Endothelial cell of umbilical vein (primary cell): Measurements from ENCODE around the gene GNAT1. TPM values are rescaled to one million over a fixed set of nuclear protein-coding genes. Genes with fewer than 3 reads are reported as not detected.

Experiments
- BruUV-seq: library from RNA; stranded (reverse); fragments of 400-500 nt; replicated peaks from 2 replicates; lab custom pipeline; 2021; lab: Mats Ljungman, UMichigan
- CTCF ChIA-PET: fragments of 300-600, 350-600 bp; sonication (Branson Sonifier 250); formaldehyde crosslinking; loops from one replicate; lab custom pipeline; 2021; ENCODE audit warnings: antibody characterized with exemption, inconsistent platforms; lab: Charles Lee
- POLR2A ChIA-PET: fragments of 300-600, 350-600 bp; sonication (Branson Sonifier 250); formaldehyde crosslinking; loops from one replicate; lab custom pipeline; 2021; ENCODE audit warnings: antibody characterized with exemption, inconsistent platforms; lab: Charles Lee
- DNase-seq: peaks from one replicate; pipeline ENCODE4 v3.0.0-alpha.2; 2011; ENCODE audit warnings: low read depth, low spot score
- FAIRE-seq: peaks from 2 replicates; lab custom pipeline; 2011; peaks lifted over from hg19 to GRCh38; lab: Jason Lieb, UNC
- H2AFZ ChIP-seq: 2 replicates; pipeline ENCODE4 v1.6.0; 2012; ENCODE audit warnings: low read depth, low read length, control low read depth, inconsistent platforms
- H3K27ac ChIP-seq: 2 replicates; pipeline ENCODE4 v1.5.1; 2011; ENCODE audit warnings: low read depth, mild to moderate bottlenecking, control low read depth, low read length, moderate library complexity; ENCODE audit not compliant: insufficient read depth
- H3K27me3 ChIP-seq, 2 experiments: 2 replicates each; pipeline versions ENCODE4 v1.6.0 to v1.6.1; 2011; ENCODE audit warnings: low read length in 2 of 2, mixed read lengths in 1 of 2; ENCODE audit not compliant: control insufficient read depth in 2 of 2, insufficient read depth in 2 of 2
- H3K36me3 ChIP-seq, 2 experiments: 2 replicates in 1 of 2; 3 replicates in 1 of 2; pipeline ENCODE4 v1.5.1; 2011; ENCODE audit warnings: low read length in 2 of 2, mild to moderate bottlenecking in 1 of 2, moderate library complexity in 1 of 2; ENCODE audit not compliant: control insufficient read depth in 2 of 2, insufficient read depth in 2 of 2; ENCODE audit errors: extremely low read depth in 1 of 2
- H3K4me1 ChIP-seq: 3 replicates; pipeline ENCODE4 v1.5.1; 2011; ENCODE audit warnings: mild to moderate bottlenecking, low read length; ENCODE audit not compliant: control insufficient read depth, insufficient read depth; ENCODE audit errors: extremely low read depth
- H3K4me2 ChIP-seq: 2 replicates; pipeline ENCODE4 v1.6.1; 2011; ENCODE audit warnings: low read length, control low read depth, mixed read lengths; ENCODE audit not compliant: insufficient read depth
- H3K4me3 ChIP-seq, 3 experiments: fragments of 200-600 bp in 1 of 3; sonication (generic), shearing (Covaris generic) in 1 of 3; replicated peaks in 1 of 3; 2 replicates each; pipeline ENCODE4 v1.5.1; 2011 to 2016; ENCODE audit warnings: control low read depth in 3 of 3, low read length in 3 of 3, mild to moderate bottlenecking in 2 of 3, inconsistent platforms in 1 of 3, low read depth in 1 of 3, moderate library complexity in 1 of 3; ENCODE audit not compliant: insufficient read depth in 1 of 3
- H3K79me2 ChIP-seq: 2 replicates; pipeline ENCODE4 v1.6.0; 2012; ENCODE audit warnings: low read length, inconsistent platforms; ENCODE audit not compliant: control insufficient read depth, insufficient read depth
- H3K9ac ChIP-seq: replicated peaks from 2 replicates; pipeline ENCODE3; 2011; ENCODE audit warnings: low read length, control low read depth; ENCODE audit not compliant: insufficient read depth; ENCODE audit errors: extremely low read depth
- H3K9me1 ChIP-seq: replicated peaks from 3 replicates; pipeline ENCODE4 v1.6.0; 2011; ENCODE audit warnings: mild to moderate bottlenecking, low read length; ENCODE audit not compliant: control insufficient read depth, insufficient read depth; ENCODE audit errors: extremely low read depth
- H3K9me3 ChIP-seq: replicated peaks from 2 replicates; pipeline ENCODE4 v1.5.1; 2012; ENCODE audit warnings: low read length, inconsistent platforms; ENCODE audit not compliant: control insufficient read depth, insufficient read depth
- H4K20me1 ChIP-seq: replicated peaks from 2 replicates; pipeline ENCODE3; 2011; ENCODE audit warnings: mild to moderate bottlenecking, low read length; ENCODE audit not compliant: control insufficient read depth, insufficient read depth; ENCODE audit errors: extremely low read depth
- CTCF ChIP-seq, 2 donors: IDR thresholded peaks; 1 replicate in 1 of 2; 2 replicates in 1 of 2; pipeline ENCODE4 v1.5.1; 2011; ENCODE audit warnings: low read length in 2 of 2, mild to moderate bottlenecking in 2 of 2, moderate library complexity in 2 of 2, control low read depth in 1 of 2, inconsistent platforms in 1 of 2, low read depth in 1 of 2; ENCODE audit not compliant: insufficient read depth in 1 of 2; ENCODE audit errors: extremely low read depth in 1 of 2
- EZH2 ChIP-seq: IDR thresholded peaks from 2 replicates; pipeline ENCODE4 v1.6.1; 2012; ENCODE audit warnings: borderline replicate concordance, low read depth, mild to moderate bottlenecking, moderate library complexity, low read length, inconsistent platforms; ENCODE audit not compliant: severe bottlenecking
- FOS ChIP-seq: IDR thresholded peaks from 2 replicates; pipeline ENCODE4 v1.6.1; 2011; ENCODE audit warnings: mild to moderate bottlenecking, low read length, moderate library complexity, borderline replicate concordance; ENCODE audit not compliant: insufficient read depth
- GATA2 ChIP-seq: IDR thresholded peaks from 2 replicates; pipeline ENCODE4 v1.7.0; 2011; ENCODE audit warnings: low read depth, mild to moderate bottlenecking, moderate library complexity, mixed read lengths, low read length; ENCODE audit not compliant: insufficient read length, insufficient read depth
- JUN ChIP-seq: IDR thresholded peaks from 2 replicates; pipeline ENCODE4 v1.6.1; 2011; ENCODE audit warnings: borderline replicate concordance, low read depth; ENCODE audit not compliant: insufficient read length, insufficient read depth
- MAX ChIP-seq: IDR thresholded peaks from 2 replicates; pipeline ENCODE4 v1.6.1; 2011; ENCODE audit not compliant: insufficient read depth, insufficient read length
- MYC ChIP-seq: IDR thresholded peaks from one replicate; pipeline ENCODE4 v1.6.1; 2011; ENCODE audit warnings: mild to moderate bottlenecking, low read depth, low read length
- POLR2A ChIP-seq: IDR thresholded peaks from 2 replicates; pipeline ENCODE4 v1.6.1; 2012; ENCODE audit warnings: low read depth, mild to moderate bottlenecking, control low read depth, low read length
- POLR2AphosphoS5 ChIP-seq: IDR thresholded peaks from 2 replicates; pipeline ENCODE4 v1.6.1; 2012; ENCODE audit warnings: low read depth, mild to moderate bottlenecking, control low read depth, low read length, moderate library complexity; ENCODE audit not compliant: insufficient read depth
- dilution Hi-C: fragments of 300-500 bp; cut with MboI; formaldehyde crosslinking; loops from one replicate; pipeline ENCODE4 v1.15.0; 2019; ENCODE audit warnings: low sequenced_read_pairs; ENCODE audit not compliant: extremely low pct_ligation_motif_present
- intact Hi-C: fragments of 100-400 bp; cut with micrococcal nuclease; formaldehyde crosslinking; loops from one replicate; pipeline ENCODE4 v1.10.0; 2022
- polyA plus RNA-seq, 4 experiments: library from polyadenylated mRNA; depleted of rRNA in 3 of 4; stranded (reverse) in 3 of 4; unstranded in 1 of 4; fragments of >200 nt; gene quantifications; 2 replicates each; pipeline versions ENCODE4 v1.2.1 to v1.2.3, GENCODE V29; 2011 to 2012; ENCODE audit warnings: missing spikeins in 1 of 4
- total RNA-seq: library from RNA; stranded (reverse); gene quantifications from 2 replicates; pipeline ENCODE4 v1.2.3, GENCODE V29; 2021

GNAT1 gene
- total and polyA plus RNA-seq, 2 donors (not counting 3 experiments of a cell fraction or from before 2014, with no cell fraction given): 0.77 TPM; not detected in 1

GRCh38 chr3:50233176-50233575 is 41.8 kb downstream of the GNAT1 start:
- POLR2A ChIA-PET: interaction anchor here (1.2 kb wide), 1 partner anchor 34 kb away, joined by 5 read pairs; no protein-coding TSS in a partner anchor
- no TSS peak for BruUV-seq

More at GRCh38 chr3:50233176-50233575, 41.8 kb downstream of the GNAT1 start:
- Histone ChIP-seq H3K9ac (no peak overlapping the region), H3K4me3 (no peak overlapping the region), H3K27ac (no peak overlapping the region), H2AFZ (no peak overlapping the region), H3K9me3 (no peaks in the 10 kb centered on the region), H3K36me3 (no peaks in the 10 kb centered on the region), H4K20me1 (no peaks in the 10 kb centered on the region), H3K4me2 (no peak overlapping the region), H3K79me2 (peaks cover 22% of the 10 kb centered on the region), H3K27me3 (no peaks in the 10 kb centered on the region), H3K9me1 (no peaks in the 10 kb centered on the region), H3K4me1 (peaks cover under 1% of the 10 kb centered on the region)
- intact Hi-C loops: no loop called here
- dilution Hi-C loops: no loop called here
- CTCF ChIA-PET: interaction anchor here (0.6 to 1.6 kb wide), 3 partner anchors 10 to 44 kb away, joined by 3 to 8 read pairs (median 3); no protein-coding TSS in a partner anchor
- no peak for DNase-seq
- TF ChIP-seq GATA2 (no peak), MAX (no peak), MYC (no peak), CTCF (IDR thresholded peaks at IDR 0.05; ENCODE audit: extremely low read depth in 1 of 2, insufficient read depth in 1 of 2, low read depth in 1 of 2, low read length in 2 of 2) (no peak), POLR2A (no peak), EZH2 (no peak), POLR2AphosphoS5 (no peak), JUN (no peak), FOS (no peak)
- no peak for FAIRE-seq
